Mesenchymal stem cell (in vitro differentiated cells and primary cell): ENCODE results near the gene RPA3.

ENCODE experiments used
- DNase-seq: peaks from one replicate; pipeline ENCODE4 v3.0.0-alpha.2; 2013
- H2AFZ ChIP-seq: one replicate; pipeline ENCODE4 v1.6.1; 2013; ENCODE audit warnings: low read depth, mild to moderate bottlenecking, control low read depth, inconsistent platforms, low read length, moderate library complexity
- H2AK5ac ChIP-seq: 2 replicates; pipeline ENCODE4 v1.6.1; 2013; ENCODE audit warnings: low read length, moderate library complexity, mild to moderate bottlenecking, inconsistent platforms; ENCODE audit not compliant: severe bottlenecking
- H2BK120ac ChIP-seq: one replicate; pipeline ENCODE4 v1.6.1; 2013; ENCODE audit warnings: low read depth, mild to moderate bottlenecking, inconsistent platforms, low read length, moderate library complexity
- H2BK12ac ChIP-seq, 2 experiments: one replicate each; pipeline ENCODE4 v1.6.1; 2013; ENCODE audit warnings: inconsistent platforms in 2 of 2, low read length in 2 of 2, mild to moderate bottlenecking in 2 of 2, moderate library complexity in 2 of 2, control low read depth in 1 of 2
- H2BK15ac ChIP-seq: one replicate; pipeline ENCODE4 v1.6.1; 2013; ENCODE audit warnings: mild to moderate bottlenecking, low read depth, inconsistent platforms; ENCODE audit not compliant: poor library complexity, severe bottlenecking
- H2BK5ac ChIP-seq: 2 replicates; pipeline ENCODE4 v1.6.1; 2013; ENCODE audit warnings: low read depth, mild to moderate bottlenecking, low read length, control low read depth, inconsistent platforms; ENCODE audit not compliant: poor library complexity, severe bottlenecking
- H3K14ac ChIP-seq, 2 experiments: one replicate each; pipeline ENCODE4 v1.6.1; 2013; ENCODE audit warnings: inconsistent platforms in 2 of 2, low read length in 2 of 2, control low read depth in 1 of 2, mild to moderate bottlenecking in 1 of 2, moderate library complexity in 1 of 2
- H3K18ac ChIP-seq, 2 experiments: one replicate each; pipeline ENCODE4 v1.6.1; 2013; ENCODE audit warnings: inconsistent platforms in 2 of 2, low read length in 2 of 2, control low read depth in 1 of 2, low read depth in 1 of 2, mild to moderate bottlenecking in 1 of 2
- H3K23ac ChIP-seq, 2 experiments: one replicate each; pipeline ENCODE4 v1.6.1; 2013; ENCODE audit warnings: inconsistent platforms in 2 of 2, low read length in 2 of 2, mild to moderate bottlenecking in 2 of 2, moderate library complexity in 2 of 2, control low read depth in 1 of 2
- H3K27ac ChIP-seq: 2 replicates; pipeline ENCODE4 v1.5.1; 2013; ENCODE audit warnings: mild to moderate bottlenecking, moderate library complexity, low read length, control low read depth, inconsistent platforms; ENCODE audit not compliant: poor library complexity, severe bottlenecking
- H3K27me3 ChIP-seq, 2 experiments: 2 replicates each; pipeline versions ENCODE4 v1.6.1 to v1.7.0; 2013; ENCODE audit warnings: low read length in 2 of 2, mild to moderate bottlenecking in 2 of 2, moderate library complexity in 2 of 2, control low read depth in 1 of 2, inconsistent platforms in 1 of 2; ENCODE audit not compliant: control insufficient read depth in 1 of 2, insufficient read depth in 1 of 2
- H3K36me3 ChIP-seq, 2 experiments: 2 replicates each; pipeline versions ENCODE4 v1.6.1 to v1.7.0; 2013; ENCODE audit warnings: low read length in 2 of 2, control low read depth in 1 of 2, inconsistent platforms in 1 of 2, low read depth in 1 of 2, mild to moderate bottlenecking in 1 of 2; ENCODE audit not compliant: insufficient read depth in 2 of 2, control insufficient read depth in 1 of 2
- H3K4ac ChIP-seq, 2 experiments: one replicate each; pipeline ENCODE4 v1.6.1; 2013; ENCODE audit warnings: inconsistent platforms in 2 of 2, low read length in 2 of 2, mild to moderate bottlenecking in 2 of 2, moderate library complexity in 2 of 2, control low read depth in 1 of 2, low read depth in 1 of 2
- H3K4me1 ChIP-seq: 2 replicates; pipeline ENCODE4 v1.6.1; 2013; ENCODE audit warnings: low read depth, low read length, control low read depth; ENCODE audit not compliant: control insufficient read depth, insufficient read depth
- H3K4me2 ChIP-seq: 2 replicates; pipeline ENCODE4 v1.6.1; 2013; ENCODE audit warnings: low read length, mild to moderate bottlenecking, inconsistent platforms; ENCODE audit not compliant: poor library complexity, severe bottlenecking
- H3K4me3 ChIP-seq, 2 experiments: 2 replicates each; pipeline versions ENCODE4 v1.5.1 to v1.7.0; 2013; ENCODE audit warnings: low read length in 2 of 2, mild to moderate bottlenecking in 2 of 2, control low read depth in 1 of 2, low read depth in 1 of 2; ENCODE audit not compliant: insufficient read depth in 1 of 2
- H3K79me1 ChIP-seq: replicated peaks from 2 replicates; pipeline ENCODE4 v1.6.1; 2013; ENCODE audit warnings: mild to moderate bottlenecking, control low read depth, low read length, inconsistent platforms; ENCODE audit not compliant: poor library complexity, severe bottlenecking
- H3K9ac ChIP-seq: 2 replicates; pipeline ENCODE4 v1.7.0; 2013; ENCODE audit warnings: mild to moderate bottlenecking, low read length, moderate library complexity
- H3K9me3 ChIP-seq: 2 replicates; pipeline ENCODE4 v1.7.0; 2013; ENCODE audit warnings: mild to moderate bottlenecking, low read length; ENCODE audit not compliant: control insufficient read depth
- H4K8ac ChIP-seq: one replicate; pipeline ENCODE4 v1.6.1; 2013; ENCODE audit warnings: inconsistent platforms, mild to moderate bottlenecking, low read length, moderate library complexity
- H4K91ac ChIP-seq: one replicate; pipeline ENCODE4 v1.6.1; 2013; ENCODE audit warnings: mild to moderate bottlenecking, low read length, inconsistent platforms
- WGBS: methylation state at CpG from one replicate; pipeline ENCODE4 v1.1.7; 2013; ENCODE audit warnings: mixed read lengths; 5-methylcytosine and 5-hydroxymethylcytosine counted together

Gene RPA3

DNA sequence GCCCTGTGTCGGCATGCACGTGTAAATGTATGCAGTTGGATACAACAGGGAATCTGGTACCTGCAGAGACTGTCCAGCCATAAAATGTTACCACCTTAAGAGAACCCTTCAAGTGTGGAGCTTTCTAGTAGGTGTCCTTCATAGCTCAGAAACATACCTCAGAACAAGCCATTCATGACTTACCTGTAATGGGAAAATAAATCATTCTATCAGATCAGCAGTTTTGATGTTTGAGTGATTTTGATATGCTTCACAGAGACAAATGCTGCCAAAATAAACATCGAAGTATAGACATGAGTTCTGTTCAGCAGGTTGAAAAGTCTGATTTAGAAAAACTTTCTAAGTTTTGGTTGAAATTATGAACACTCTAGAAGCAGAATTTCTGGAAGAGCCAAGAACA lies 111.4 kb downstream of the RPA3 start:
- no peak for DNase-seq
- Histone ChIP-seq H3K4me1 (no peaks in the 10 kb centered on the region), H4K91ac (no peak overlapping the region), H3K23ac (no peak overlapping the region), H3K14ac (no peak overlapping the region), H4K8ac (no peak overlapping the region), H3K9ac (no peak overlapping the region), H3K27ac (no peak overlapping the region), H2BK120ac (no peak overlapping the region), H3K9me3 (no peaks in the 10 kb centered on the region), H3K36me3 (peaks cover 0 to 30% of the 10 kb centered on the region in 2 experiments), H3K4me3 (no peak overlapping the region), H3K79me1 (no peaks in the 10 kb centered on the region), H3K18ac (no peak overlapping the region), H2BK15ac (no peak overlapping the region), H3K4ac (no peak overlapping the region), H3K27me3 (no peaks in the 10 kb centered on the region), H2BK12ac (no peak overlapping the region), H2AK5ac (no peak overlapping the region), H2BK5ac (no peak overlapping the region), H2AFZ (no peak overlapping the region), H3K4me2 (no peak overlapping the region)
- 65% methylated on average over 3 of the region's 3 CpGs for WGBS

DNA sequence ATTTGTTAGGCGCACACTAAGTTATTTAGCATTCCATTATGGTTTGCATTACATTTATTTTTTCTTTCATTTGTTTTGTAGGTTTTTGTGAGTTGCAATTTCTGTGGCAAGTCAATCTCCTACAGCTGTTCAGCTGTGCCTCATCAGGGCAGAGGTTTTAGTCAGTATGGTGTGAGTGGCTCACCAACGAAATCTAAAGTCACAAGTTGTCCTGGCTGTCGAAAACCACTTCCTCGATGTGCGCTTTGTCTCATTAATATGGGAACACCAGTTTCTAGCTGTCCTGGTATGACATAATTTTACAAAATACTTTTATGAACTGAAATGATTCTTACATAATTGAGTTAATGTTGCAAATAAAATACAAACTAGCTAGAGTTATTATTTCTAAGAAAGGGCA lies 122.2 kb downstream of the RPA3 start:
- Histone ChIP-seq H2AFZ (no peak overlapping the region), H3K4me2 (no peak overlapping the region), H3K9ac (no peak overlapping the region), H3K4me3 (no peak overlapping the region), H2BK12ac (no peak overlapping the region), H3K79me1 (peaks cover 10% of the 10 kb centered on the region), H2BK5ac (no peak overlapping the region), H3K4me1 (no peaks in the 10 kb centered on the region), H2BK15ac (no peak overlapping the region), H3K4ac (no peak overlapping the region), H3K23ac (no peak overlapping the region), H3K9me3 (no peaks in the 10 kb centered on the region), H2AK5ac (no peak overlapping the region), H3K36me3 (peaks cover 3 to 33% of the 10 kb centered on the region in 2 experiments), H3K27ac (no peak overlapping the region), H3K18ac (no peak overlapping the region), H3K14ac (no peak overlapping the region), H3K27me3 (no peaks in the 10 kb centered on the region), H2BK120ac (no peak overlapping the region), H4K91ac (no peak overlapping the region), H4K8ac (no peak overlapping the region)
- 50% methylated on average over 1 of the region's 5 CpGs for WGBS
- no peak for DNase-seq

GRCh38 chr7:7595451-7595850 lies 123.0 kb downstream of the RPA3 start:
- H3K4me1 ChIP-seq = no peaks in the 10 kb centered on the region
- H2AK5ac ChIP-seq = no peak overlapping the region
- H2BK12ac ChIP-seq = no peak overlapping the region
- no peak overlapping the region for H3K4ac ChIP-seq
- peaks cover 12% of the 10 kb centered on the region for H3K79me1 ChIP-seq
- no peak overlapping the region for H3K4me2 ChIP-seq
- peaks cover 3 to 39% of the 10 kb centered on the region in 2 experiments for H3K36me3 ChIP-seq
- no peak overlapping the region for H2BK5ac ChIP-seq
- H3K9ac ChIP-seq = no peak overlapping the region
- H2AFZ ChIP-seq = no peak overlapping the region
- peak; percentile 41 for DNase-seq
- no peak overlapping the region for H3K18ac ChIP-seq
- WGBS = no CpG with 5 or more reads among the region's 1 CpG
- H4K8ac ChIP-seq = no peak overlapping the region
- no peak overlapping the region for H3K23ac ChIP-seq
- no peak overlapping the region for H2BK15ac ChIP-seq
- no peak overlapping the region for H2BK120ac ChIP-seq
- no peak overlapping the region for H4K91ac ChIP-seq
- no peak overlapping the region for H3K27ac ChIP-seq
- no peaks in the 10 kb centered on the region for H3K9me3 ChIP-seq
- no peak overlapping the region for H3K14ac ChIP-seq
- no peak overlapping the region for H3K4me3 ChIP-seq
- no peaks in the 10 kb centered on the region for H3K27me3 ChIP-seq
